ENCODE results near the gene CST4. TPM values are rescaled to one million over a fixed set of nuclear protein-coding genes. Genes with fewer than 3 reads are reported as not detected.
A peak's percentile ranks its signal among the peaks of the same experiment; 100 is the strongest.

CST4 gene
- total and polyA plus RNA-seq, 10 donors = not detected

DNA sequence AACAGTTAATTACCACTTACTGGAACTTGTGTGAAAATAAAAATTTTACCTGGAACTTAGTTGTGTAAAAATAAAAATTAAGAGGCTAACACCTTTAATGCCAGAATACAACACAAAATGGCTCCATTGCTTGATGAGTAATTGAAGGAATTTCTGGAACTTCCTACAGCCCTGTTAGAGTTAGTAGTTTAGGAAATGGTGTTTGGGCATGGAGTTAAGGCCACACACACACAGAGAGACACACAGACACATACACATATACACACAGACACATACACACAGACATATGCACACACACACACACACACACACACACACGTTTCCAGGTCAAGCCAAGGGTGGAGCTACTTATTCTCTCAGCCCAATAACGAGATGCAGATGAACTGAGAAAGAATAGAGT, 30.5 kb downstream of the CST4 start:
- Histone ChIP-seq H3K9me3 (no peaks in the 10 kb centered on the region), H3K36me3 (no peaks in the 10 kb centered on the region), H3K27ac (no peak overlapping the region), H3K4me3 (no peak overlapping the region), H3K27me3 (replicated peaks in 1 of 7) (peaks cover 0 to 6% (median 0%) of the 10 kb centered on the region in 7 donors), H3K4me1 (peaks cover 7 to 35% (median 15%) of the 10 kb centered on the region in 6 donors)
- intact Hi-C loops (cut with DNase I; ENCODE audit: low total_unique reads) = no loop called here
- 64 to 87% (median 78%) methylated on average over 2 of the region's 2 CpGs for whole genome bisulfite sequencing, 5 donors
- no peak for TF ChIP-seq POLR2A (IDR thresholded peaks at IDR 0.05)
- TF ChIP-seq CTCF (IDR thresholded peaks at IDR 0.05 in 8 of 11, conservative IDR thresholded peaks at IDR 0.05 in 3 of 11) = no peak
- TF ChIP-seq POLR2AphosphoS5 (IDR thresholded peaks at IDR 0.05) = no peak
- no peak for DNase-seq

GRCh38 chr20:23657202-23657601, 31.6 kb downstream of the CST4 start:
- TF ChIP-seq POLR2AphosphoS5 (IDR thresholded peaks at IDR 0.05) = no peak
- TF ChIP-seq POLR2A (IDR thresholded peaks at IDR 0.05) = no peak
- no peak for TF ChIP-seq CTCF (IDR thresholded peaks at IDR 0.05 in 8 of 11, conservative IDR thresholded peaks at IDR 0.05 in 3 of 11)
- no peaks in the 10 kb centered on the region for H3K9me3 ChIP-seq
- no peak overlapping the region for H3K4me3 ChIP-seq
- WGBS, 5 donors = 75 to 80% (median 79%) methylated on average over 8 of the region's 8 CpGs
- H3K27me3 ChIP-seq (replicated peaks in 1 of 7) = peaks cover 0 to 6% (median 0%) of the 10 kb centered on the region in 7 donors
- intact Hi-C loops (cut with DNase I; ENCODE audit: low total_unique reads) = no loop called here
- no peak overlapping the region for H3K27ac ChIP-seq
- no peaks in the 10 kb centered on the region for H3K36me3 ChIP-seq
- peaks cover 7 to 35% (median 15%) of the 10 kb centered on the region in 6 donors for H3K4me1 ChIP-seq
- no peak for DNase-seq

- Histone ChIP-seq H3K4me3 (peak overlapping the region in 3 of 8 donors; percentile 5 to 39 (median 10)), H3K9me3 (no peaks in the 10 kb centered on the region), H3K4me1 (peaks cover 7 to 35% (median 15%) of the 10 kb centered on the region in 6 donors), H3K27me3 (replicated peaks in 1 of 7) (peaks cover 0 to 6% (median 0%) of the 10 kb centered on the region in 7 donors), H3K36me3 (no peaks in the 10 kb centered on the region), H3K27ac (peak overlapping the region; percentile 9 to 84 (median 52))
- TF ChIP-seq POLR2AphosphoS5 (IDR thresholded peaks at IDR 0.05) (no peak), POLR2A (IDR thresholded peaks at IDR 0.05) (no peak)
- WGBS, 5 donors = 48 to 71% (median 64%) methylated on average over 10 of the region's 10 CpGs
- no peak for DNase-seq
- intact Hi-C loops (cut with DNase I; ENCODE audit: low total_unique reads) = no loop called here
Measured at GRCh38 chr20:23656372-23656771, 32.5 kb downstream of the CST4 start.

DNA sequence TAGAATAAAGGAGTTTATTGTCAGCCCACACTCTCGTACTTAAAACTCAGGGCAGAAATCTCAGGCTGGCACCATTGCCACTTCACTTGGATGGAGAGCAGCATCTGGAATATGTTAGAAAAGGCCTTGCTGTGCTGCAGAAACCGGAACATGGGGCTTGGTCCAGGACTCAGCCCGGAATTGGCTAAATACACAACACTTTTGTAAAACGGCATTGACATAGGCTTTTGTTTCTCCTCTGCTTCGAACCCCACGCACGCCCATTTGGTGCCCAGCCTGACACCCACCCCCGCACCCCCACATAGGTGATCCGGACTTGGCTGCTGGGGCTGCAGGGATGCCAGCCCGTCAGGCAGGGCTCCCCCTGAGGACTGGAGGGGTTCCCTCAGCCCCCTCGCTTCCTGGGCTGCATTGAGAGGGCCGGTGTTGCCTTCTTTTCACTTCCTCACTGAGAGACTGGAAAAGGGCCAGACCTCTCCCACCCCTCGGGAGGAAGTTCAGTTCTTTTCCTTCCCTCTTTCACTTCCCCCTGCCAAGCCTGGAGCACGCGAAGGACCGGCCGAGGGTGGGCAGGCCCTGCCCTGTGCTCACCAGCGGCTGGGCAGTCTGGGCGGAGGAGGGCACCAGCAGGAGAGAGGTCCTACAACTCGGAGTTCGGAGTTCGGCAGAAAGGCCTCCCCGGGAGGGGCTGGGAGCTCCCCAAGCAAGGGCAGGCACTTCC, 33.2 kb downstream of the CST4 start:
- H3K4me1 ChIP-seq = peaks cover 7 to 35% (median 15%) of the 10 kb centered on the region in 6 donors
- WGBS, 5 donors = 19 to 29% (median 20%) methylated on average over 19 to 23 of the region's 23 CpGs
- peak; percentile 62 to 81 (median 64) for TF ChIP-seq POLR2AphosphoS5 (IDR thresholded peaks at IDR 0.05)
- no peak for TF ChIP-seq CTCF (IDR thresholded peaks at IDR 0.05 in 8 of 11, conservative IDR thresholded peaks at IDR 0.05 in 3 of 11)
- peak overlapping the region; percentile 9 to 84 (median 52) for H3K27ac ChIP-seq
- H3K4me3 ChIP-seq = peak overlapping the region in 3 of 8 donors; percentile 5 to 39 (median 10)
- no peaks in the 10 kb centered on the region for H3K9me3 ChIP-seq
- intact Hi-C loops (cut with DNase I; ENCODE audit: low total_unique reads) = no loop called here
- peak; percentile 88 for DNase-seq
- no peaks in the 10 kb centered on the region for H3K36me3 ChIP-seq
- peaks cover 0 to 6% (median 0%) of the 10 kb centered on the region in 7 donors for H3K27me3 ChIP-seq (replicated peaks in 1 of 7)
